HL-60/S4 (cell line): ENCODE results near the gene FAM193A.
"Not testable (repeated sequence)": the region's sequence is repeated elsewhere in the genome, so short reads cannot be mapped to it uniquely, and the experiment has no call there.

Experiments
- in situ Hi-C: fragments of 300-500 bp; cut with MboI; formaldehyde crosslinking; loops from 2 replicates; pipeline ENCODE4 v1.14.3; 2022; ENCODE audit warnings: low sequenced_read_pairs

The FAM193A gene

DNA sequence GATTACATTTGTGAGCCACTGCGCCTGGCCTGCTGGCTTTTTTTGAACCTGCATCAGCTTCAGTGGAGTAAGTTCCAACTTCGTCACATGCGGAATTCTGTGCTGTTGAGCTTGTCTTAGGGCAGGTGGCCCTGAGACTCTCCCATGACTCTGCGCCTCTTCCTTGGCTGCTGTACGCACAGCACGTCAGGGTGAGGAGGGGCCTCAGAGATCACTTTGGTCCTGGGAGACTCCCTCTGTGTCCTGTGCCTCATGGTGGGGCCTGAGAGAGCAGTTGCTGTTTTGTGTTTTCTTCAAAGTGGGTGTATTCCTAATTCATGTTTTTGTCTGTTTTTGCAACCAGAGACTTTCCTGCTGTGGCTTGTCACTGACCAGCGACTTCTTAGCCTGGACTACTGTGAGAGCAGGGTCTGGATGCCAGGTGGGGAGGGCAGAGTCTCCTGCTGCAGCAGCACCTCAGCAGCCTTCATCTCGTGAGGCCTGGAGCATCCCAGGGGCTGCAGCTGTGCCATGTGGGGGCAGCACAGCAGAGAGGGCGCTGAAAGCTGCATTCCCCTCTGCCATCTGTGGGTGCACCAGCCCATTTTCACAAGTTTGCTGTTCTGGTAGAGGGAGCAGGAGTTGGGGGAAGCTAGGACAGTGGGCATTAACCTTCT is 111.8 kb downstream of the FAM193A start:
- in situ Hi-C loops = no loop called here

DNA sequence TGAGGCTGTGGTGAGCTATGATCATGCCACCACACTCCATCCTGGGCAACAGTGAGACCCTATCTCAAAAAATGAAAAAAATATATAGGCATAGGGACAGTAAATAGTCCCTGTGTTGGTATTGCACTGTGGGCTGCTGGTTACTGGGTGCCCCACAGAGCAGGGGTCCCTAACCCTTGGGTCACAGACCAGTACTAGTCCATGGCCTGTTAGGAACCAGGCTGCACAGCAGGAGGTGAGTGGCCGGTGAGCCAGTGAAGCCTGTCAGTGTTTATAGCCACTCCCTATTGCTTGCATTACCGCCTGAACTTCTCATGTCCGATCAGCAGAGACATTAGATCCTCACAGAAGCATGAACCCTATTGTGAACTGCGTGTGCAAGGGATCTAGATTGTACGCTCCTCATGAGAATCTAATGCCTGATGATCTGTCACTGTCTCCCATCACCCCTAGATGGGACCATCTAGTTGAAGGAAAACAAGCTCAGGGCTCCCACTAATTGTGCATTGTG is 113.2 kb downstream of the FAM193A start:
- in situ Hi-C loops = no loop called here

GRCh38 chr4:2650276-2650675 is 113.8 kb downstream of the FAM193A start:
- in situ Hi-C loops = no loop called here

GRCh38 chr4:2651546-2651945 is 115.1 kb downstream of the FAM193A start:
- in situ Hi-C loops = no loop called here

- in situ Hi-C loops = no loop called here
Observed at GRCh38 chr4:2651998-2652397, 115.6 kb downstream of the FAM193A start.

- in situ Hi-C loops = no loop called here
Observed at GRCh38 chr4:2652415-2653160, 116.1 kb downstream of the FAM193A start.

GRCh38 chr4:2660596-2661211 is 124.3 kb downstream of the FAM193A start:
- in situ Hi-C loops = no loop called here

DNA sequence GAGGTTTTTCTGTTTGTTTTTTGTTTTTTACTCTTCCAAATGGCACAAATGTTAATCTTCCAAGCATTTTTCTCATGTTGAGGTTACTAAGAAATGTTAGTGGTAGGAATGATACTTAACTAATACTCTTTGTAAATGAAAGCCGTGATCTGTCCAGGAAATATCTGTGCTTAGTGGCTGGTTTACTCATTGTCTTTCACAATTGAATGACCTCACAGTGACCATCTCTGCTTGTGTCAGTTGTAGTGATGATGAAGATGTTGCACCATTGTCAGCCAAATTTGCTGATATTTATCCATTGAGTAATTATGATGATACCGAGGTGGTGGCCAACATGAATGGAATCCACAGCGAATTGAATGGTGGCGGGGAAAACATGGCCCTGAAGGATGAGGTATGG is 126.2 kb downstream of the FAM193A start:
- in situ Hi-C loops = no loop called here

GRCh38 chr4:2663275-2663674 is 126.8 kb downstream of the FAM193A start:
- in situ Hi-C loops = no loop called here

- in situ Hi-C loops = no loop called here
Observed at GRCh38 chr4:2666722-2667247, 130.3 kb downstream of the FAM193A start.

DNA sequence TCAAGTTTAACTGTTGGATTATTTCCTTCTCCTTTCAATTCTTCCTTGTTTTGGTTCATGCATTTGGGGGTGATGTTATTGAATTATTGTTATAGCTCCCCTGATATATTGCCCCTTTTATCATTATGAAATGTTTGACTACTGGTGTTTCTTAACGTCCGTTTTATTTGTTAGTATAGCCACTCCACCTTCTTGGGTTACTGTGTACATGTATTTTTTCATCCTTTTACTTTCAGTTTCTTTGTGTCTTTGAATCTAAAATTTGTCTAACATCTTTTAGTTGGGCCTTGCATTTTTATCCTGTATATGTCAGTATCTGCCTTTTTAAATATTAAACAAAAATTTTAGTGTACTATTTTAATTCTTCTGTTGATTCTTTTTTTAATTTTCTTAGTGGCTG is 131.0 kb downstream of the FAM193A start:
- in situ Hi-C loops = no loop called here

GRCh38 chr4:2671267-2671895 is 134.9 kb downstream of the FAM193A start:
- in situ Hi-C loops = no loop called here

GRCh38 chr4:2672082-2672481 is 135.6 kb downstream of the FAM193A start:
- in situ Hi-C loops = no loop called here

- in situ Hi-C loops = no loop called here
Observed at GRCh38 chr4:2672700-2673099, 136.3 kb downstream of the FAM193A start.

GRCh38 chr4:2673157-2673556 is 136.7 kb downstream of the FAM193A start:
- in situ Hi-C loops = no loop called here

DNA sequence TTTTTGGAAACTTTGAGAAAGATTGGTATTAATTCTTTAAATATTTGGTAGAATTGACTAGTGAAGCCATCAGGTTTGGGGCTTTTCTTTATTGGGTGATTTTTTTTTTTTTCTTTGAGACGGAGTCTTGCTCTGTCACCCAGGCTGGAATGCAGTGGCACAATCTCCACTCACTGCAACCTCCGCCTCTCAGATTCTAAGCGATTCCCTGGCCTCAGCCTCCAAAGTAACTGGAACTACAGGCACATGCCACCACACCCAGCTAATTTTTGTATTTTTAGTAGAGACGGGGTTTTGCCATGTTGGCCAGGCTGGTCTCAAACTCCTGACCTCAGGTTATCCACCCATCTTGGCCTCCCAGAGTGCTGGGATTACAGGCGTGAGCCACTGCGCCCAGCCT is 143.3 kb downstream of the FAM193A start:
- in situ Hi-C loops = not testable (repeated sequence)

DNA sequence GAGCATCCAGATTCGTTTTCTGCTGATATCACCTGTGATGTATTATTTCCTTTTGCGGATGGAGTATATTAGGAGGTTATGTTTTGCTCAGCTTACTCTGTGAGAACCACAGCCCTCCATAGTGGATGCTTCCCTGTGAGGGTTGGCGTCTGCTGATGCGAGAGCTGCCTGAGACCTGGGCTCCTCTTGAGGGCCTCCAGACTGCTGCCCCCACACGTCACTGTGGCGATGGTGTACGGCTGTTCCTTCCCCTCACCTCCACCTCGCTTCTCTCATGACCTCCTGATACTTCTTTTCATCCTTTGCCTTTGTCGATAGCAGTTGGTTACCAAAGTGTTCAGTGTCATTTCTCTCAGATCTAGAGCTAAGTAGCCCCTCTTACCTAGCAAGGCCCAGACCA is 148.0 kb downstream of the FAM193A start:
- in situ Hi-C loops = no loop called here

GRCh38 chr4:2685541-2685940 is 149.1 kb downstream of the FAM193A start:
- in situ Hi-C loops = no loop called here

DNA sequence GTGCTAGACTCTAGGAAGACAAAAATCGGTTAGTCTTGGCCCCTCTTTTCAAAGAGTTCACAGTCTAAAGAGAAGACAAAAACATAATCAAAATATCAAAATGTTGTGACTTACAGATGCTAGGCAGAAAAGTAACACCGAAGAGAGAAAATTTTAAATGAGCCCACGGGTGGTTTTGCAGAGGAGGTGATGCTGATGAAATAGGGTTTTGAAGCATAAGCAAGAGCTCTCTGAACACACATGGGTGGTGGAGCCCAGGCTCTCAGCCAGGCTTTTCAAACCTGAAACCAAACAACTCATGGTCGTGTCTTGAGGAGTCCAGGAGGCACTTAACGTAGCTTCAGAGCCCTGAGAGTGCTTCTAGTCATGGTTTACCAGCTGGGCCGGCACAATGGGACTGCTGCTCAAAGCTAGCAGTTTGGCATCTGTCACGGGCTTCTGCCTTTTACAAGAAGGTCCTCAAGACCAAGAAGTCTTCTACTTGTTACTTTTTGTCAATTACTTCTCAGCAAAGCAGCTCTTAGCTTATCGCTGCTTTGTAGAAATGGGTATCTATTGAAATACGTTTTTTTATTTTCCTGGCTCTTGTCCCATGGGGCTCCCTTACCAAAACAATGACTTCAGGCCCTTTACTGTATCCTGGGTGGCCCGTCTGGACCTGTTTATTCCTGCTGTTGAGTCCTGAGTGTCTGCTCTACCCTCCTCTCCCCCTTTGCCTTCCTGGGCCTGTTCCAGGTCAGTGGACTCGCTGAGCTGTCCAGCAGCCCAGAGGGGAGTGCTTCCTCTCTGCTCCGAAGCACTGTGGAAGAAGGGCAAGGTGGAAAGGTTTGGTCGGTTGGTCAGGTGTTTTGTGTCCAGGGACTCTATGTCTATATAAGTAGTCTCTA is 150.2 kb downstream of the FAM193A start:
- in situ Hi-C loops = no loop called here

DNA sequence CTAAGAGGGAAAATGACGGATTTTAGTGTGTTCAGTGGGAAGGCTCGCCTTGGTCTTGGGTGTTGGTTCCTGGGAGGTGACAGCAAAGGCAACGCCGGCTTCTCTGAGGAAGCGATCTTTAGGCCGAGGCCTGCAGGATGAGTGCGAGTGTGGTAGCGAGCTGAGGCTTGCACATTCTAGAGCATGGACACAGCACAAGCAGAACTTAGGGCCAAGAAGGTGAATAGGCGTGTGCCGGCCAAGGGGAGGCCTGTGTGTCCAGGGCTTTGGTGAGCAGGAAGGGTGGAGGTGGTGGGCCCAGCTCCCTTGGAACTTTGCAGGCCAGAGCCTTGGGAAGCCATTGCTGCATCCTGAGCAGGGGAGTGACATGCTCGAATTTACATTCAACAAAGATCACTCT is 151.8 kb downstream of the FAM193A start:
- in situ Hi-C loops = no loop called here
